GM18517 (cell line): ENCODE data around the gene SLC35F3.
"Not testable (repeated sequence)": the region's sequence is repeated elsewhere in the genome, so short reads cannot be mapped to it uniquely, and the experiment has no call there.

Experiments used
- ATAC-seq: cut with Tn5 transposase; IDR thresholded peaks from one replicate; pipeline ENCODE4 v1.9.1; 2021; ENCODE audit warnings: mild to moderate bottlenecking, moderate library complexity; ENCODE audit not compliant: unreplicated experiment

Gene SLC35F3

GRCh38 chr1:234176000-234176399, 271.5 kb downstream of the SLC35F3 start:
- no peak for ATAC-seq

GRCh38 chr1:234176847-234177246, 272.4 kb downstream of the SLC35F3 start:
- ATAC-seq: not testable (repeated sequence)

- ATAC-seq: no peak
These were observed 281.0 kb downstream of the SLC35F3 start for GRCh38 chr1:234185438-234185837.

GRCh38 chr1:234186037-234186688, 281.7 kb downstream of the SLC35F3 start:
- no peak for ATAC-seq

GRCh38 chr1:234188454-234188792, 283.9 kb downstream of the SLC35F3 start:
- no peak for ATAC-seq

GRCh38 chr1:234197839-234198238, 293.4 kb downstream of the SLC35F3 start:
- ATAC-seq: no peak

GRCh38 chr1:234199476-234200127, 295.1 kb downstream of the SLC35F3 start:
- no peak for ATAC-seq

GRCh38 chr1:234200566-234200965, 296.1 kb downstream of the SLC35F3 start:
- no peak for ATAC-seq

GRCh38 chr1:234201600-234201999, 297.1 kb downstream of the SLC35F3 start:
- no peak for ATAC-seq

- no peak for ATAC-seq
These were observed 301.5 kb downstream of the SLC35F3 start for GRCh38 chr1:234205966-234206365.

GRCh38 chr1:234206651-234207284, 302.3 kb downstream of the SLC35F3 start:
- no peak for ATAC-seq

GRCh38 chr1:234208351-234208750, 303.9 kb downstream of the SLC35F3 start:
- no peak for ATAC-seq

GRCh38 chr1:234208791-234209190, 304.3 kb downstream of the SLC35F3 start:
- no peak for ATAC-seq

- not testable (repeated sequence) for ATAC-seq
These were observed 306.0 kb downstream of the SLC35F3 start for GRCh38 chr1:234210429-234210828.

GRCh38 chr1:234211855-234212254, 307.4 kb downstream of the SLC35F3 start:
- ATAC-seq: not testable (repeated sequence)

- peak; percentile 54 for ATAC-seq
These were observed 308.5 kb downstream of the SLC35F3 start for GRCh38 chr1:234212764-234213657.

GRCh38 chr1:234213658-234214128, 309.2 kb downstream of the SLC35F3 start:
- no peak for ATAC-seq

- no peak for ATAC-seq
These were observed 309.8 kb downstream of the SLC35F3 start for GRCh38 chr1:234214129-234214910.

GRCh38 chr1:234214911-234215892, 310.7 kb downstream of the SLC35F3 start:
- no peak for ATAC-seq
